ENCODE results near the gene NECAP2.
"Not testable (repeated sequence)": the region's sequence is repeated elsewhere in the genome, so short reads cannot be mapped to it uniquely, and the experiment has no call there.

Gene NECAP2

GRCh38 chr1:16461681-16462080 lies 21.2 kb downstream of the NECAP2 start:
- DNase-seq: no peak

GRCh38 chr1:16462773-16463330 lies 22.3 kb downstream of the NECAP2 start:
- DNase-seq: no peak

- no peak for DNase-seq
These were observed 24.5 kb downstream of the NECAP2 start for GRCh38 chr1:16464917-16465625.

DNA sequence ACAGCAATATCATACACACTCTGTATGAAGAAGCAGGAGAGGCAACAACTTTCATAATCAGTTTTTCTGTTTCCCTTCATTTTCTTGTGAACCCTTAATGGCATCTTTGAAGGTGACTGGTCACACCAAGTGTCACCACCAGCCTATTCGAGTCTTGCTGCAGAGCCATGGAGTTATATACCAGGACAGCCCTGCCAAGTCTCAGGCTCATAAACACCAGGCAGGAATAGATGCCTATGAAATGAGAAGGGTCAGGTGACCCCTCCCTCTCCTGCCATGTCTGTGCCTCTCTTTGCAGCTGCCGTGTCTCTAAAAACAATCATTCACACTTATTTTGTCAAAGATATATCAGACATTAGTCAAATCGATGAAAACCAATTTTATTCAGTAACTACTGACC lies 28.0 kb downstream of the NECAP2 start:
- DNase-seq: no peak

- DNase-seq: no peak
These were observed 33.8 kb downstream of the NECAP2 start for GRCh38 chr1:16474166-16474800.

GRCh38 chr1:16474891-16475290 lies 34.4 kb downstream of the NECAP2 start:
- not testable (repeated sequence) for DNase-seq

- DNase-seq: not testable (repeated sequence)
These were observed 35.5 kb downstream of the NECAP2 start for GRCh38 chr1:16475771-16476770.

- no peak for DNase-seq
These were observed 37.6 kb downstream of the NECAP2 start for GRCh38 chr1:16478091-16478490.

DNA sequence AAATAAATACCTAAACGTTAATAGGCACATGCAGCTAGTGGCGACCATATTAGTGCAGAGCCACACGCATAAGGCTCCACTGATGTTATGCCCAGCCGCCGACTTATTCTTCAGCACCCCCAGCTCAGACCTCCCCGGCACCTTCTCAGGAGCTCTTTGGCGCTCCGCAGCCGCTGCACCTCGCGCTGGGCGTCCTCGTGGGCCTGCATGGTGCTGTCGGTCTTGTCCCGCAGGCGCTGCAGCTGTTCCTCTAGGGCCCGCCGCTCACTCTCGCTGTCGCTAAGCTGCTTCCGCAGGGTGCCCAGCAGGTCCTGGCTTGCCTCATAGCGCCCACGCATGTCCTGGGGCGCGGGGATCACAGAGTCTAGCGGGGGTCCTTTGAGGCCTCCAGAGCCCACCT lies 42.6 kb downstream of the NECAP2 start:
- not testable (repeated sequence) for DNase-seq

DNA sequence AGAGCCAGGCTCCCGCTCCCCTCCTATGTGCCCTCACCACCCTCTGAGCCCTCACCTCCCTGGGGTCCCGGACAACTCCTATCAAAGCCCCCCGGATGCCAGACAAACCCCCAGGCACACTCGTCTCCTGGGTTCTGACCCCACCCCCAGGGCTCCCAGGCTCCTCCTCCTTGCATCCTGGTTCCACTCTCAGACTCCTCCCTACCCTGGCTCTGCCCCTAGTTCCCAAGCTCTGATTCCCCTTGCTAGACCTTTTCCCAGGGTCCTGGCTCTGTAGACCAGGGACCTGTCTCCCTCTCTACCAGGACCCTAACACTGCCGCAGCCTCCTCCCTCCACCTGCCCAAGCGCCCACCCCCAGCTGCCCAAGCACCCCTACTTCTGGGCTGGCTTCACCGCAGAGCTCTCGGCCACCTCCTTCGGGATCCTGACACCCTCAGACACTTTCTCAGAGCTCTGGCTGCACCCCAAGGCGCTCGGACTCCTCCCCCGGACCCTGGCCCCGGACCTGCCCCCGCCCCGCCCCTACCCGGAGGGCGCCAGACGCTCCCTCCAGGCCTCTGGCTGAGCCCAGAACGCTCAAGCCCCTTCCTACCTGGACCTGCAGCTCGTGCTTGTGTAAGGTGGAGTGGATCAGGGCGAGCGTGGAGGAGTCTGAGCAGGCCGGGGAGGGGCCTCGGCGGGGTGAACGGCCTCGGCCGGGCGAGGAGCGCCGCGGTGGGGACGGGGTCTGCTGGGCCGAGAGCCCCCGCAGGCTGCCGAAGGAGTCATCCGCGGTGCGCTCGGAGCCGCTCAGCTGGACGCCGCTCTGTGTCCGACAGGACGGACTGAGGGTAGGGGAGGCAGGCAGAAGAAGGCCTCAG lies 43.3 kb downstream of the NECAP2 start:
- not testable (repeated sequence) for DNase-seq

DNA sequence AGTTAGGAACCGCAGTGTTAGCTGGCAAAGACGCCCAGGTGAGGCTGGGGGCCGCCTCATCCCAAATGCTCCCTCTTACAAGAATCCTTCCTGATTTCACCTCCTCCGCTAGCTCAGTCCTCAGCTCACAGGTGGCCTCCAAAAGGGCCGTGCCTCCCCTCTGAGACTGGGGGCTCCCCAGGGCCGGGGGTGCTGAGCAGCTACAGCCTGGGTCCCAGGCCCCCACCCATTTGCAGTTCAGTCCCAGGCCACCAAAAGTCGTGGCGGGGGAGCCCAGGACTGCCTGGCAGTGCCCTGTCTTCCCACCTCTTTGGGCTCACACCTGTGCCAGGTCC lies 43.9 kb downstream of the NECAP2 start:
- DNase-seq: no peak

- no peak for DNase-seq
These were observed 44.4 kb downstream of the NECAP2 start for GRCh38 chr1:16484931-16485330.

- not testable (repeated sequence) for DNase-seq
These were observed 45.8 kb downstream of the NECAP2 start for GRCh38 chr1:16486316-16486715.

GRCh38 chr1:16487011-16487410 lies 46.5 kb downstream of the NECAP2 start:
- DNase-seq: not testable (repeated sequence)

DNA sequence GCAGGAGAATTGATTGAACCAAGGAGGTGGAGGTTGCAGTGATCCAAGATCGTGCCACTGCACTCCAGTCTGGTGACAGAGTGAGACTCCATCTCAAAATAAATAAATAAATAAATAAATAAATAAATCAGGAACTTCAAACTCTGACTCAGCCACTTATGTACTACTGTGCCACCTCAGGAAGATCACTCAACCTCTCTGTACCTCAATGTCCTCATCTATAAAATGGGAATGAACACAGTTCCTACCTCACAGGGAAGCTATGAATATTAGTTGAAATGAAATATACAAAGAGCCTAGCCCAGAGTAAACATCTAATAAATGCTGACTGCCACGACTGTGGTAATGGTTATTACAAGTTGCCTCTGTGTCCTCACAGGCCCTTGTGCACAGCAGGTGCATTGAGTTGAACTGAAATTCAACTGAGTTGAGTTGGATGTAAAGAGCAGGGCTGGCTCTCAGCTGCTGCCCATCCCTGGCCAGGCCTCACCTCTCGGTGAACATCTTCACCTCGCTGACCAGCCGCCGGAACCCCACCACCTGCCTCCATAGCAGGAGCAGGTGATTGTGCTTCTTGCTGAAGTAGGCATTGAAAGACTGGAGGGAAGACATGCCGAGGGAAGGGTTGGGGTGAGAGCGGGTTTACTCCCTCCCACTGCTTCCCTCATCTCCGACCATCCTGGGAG lies 48.8 kb downstream of the NECAP2 start:
- DNase-seq: not testable (repeated sequence)

DNA sequence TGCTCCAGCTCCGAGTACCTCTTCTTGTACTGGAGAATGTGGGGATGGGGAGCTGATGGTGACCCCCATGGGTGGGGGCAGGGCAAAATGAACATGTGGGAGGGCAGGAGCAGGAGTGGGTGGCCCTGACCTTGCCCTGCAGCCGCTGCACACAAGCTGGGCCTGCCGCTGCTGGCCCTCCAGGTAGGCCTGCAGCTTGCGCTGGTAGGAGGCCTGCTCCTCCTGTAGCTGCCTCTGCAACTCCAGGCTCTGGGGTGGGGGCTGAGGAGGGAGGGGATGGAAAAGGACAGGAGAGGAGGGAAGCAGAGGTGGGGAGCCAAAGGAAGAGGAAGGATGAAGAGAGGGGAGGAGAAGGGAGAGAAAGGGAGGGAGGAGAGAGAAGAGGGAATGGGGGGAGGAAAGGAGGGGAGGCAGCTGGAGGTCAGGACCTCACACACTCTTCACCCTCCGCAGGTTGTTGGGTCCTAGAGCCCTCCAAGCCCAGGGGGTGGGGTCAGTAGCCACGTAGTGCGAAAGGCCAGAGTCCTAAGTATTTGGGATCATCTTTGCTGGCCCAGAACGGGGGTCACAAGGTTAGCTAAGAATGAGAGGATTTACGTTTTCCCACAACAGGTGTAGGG lies 50.6 kb downstream of the NECAP2 start:
- no peak for DNase-seq

- DNase-seq: not testable (repeated sequence)
These were observed 52.4 kb downstream of the NECAP2 start for GRCh38 chr1:16492937-16493336.

DNA sequence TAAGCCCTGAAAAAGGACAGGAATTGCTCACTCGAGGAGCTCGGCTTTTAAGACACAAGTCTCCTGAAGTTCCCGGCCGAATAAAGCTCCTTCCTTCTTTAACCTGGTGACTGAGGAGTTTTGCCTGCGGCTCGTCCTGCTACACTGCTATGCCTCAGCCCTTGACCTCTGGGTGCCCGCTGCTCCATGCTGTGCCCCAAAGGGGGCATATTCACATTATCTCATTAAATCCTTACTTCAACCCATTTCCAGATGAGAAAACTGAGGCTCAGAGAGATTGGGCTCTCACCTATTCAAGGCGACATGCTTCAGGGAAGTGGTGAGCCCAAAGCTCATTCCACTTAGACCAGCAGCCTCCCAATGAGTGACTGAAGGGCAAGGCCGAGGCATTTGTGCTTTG lies 53.2 kb downstream of the NECAP2 start:
- not testable (repeated sequence) for DNase-seq

DNA sequence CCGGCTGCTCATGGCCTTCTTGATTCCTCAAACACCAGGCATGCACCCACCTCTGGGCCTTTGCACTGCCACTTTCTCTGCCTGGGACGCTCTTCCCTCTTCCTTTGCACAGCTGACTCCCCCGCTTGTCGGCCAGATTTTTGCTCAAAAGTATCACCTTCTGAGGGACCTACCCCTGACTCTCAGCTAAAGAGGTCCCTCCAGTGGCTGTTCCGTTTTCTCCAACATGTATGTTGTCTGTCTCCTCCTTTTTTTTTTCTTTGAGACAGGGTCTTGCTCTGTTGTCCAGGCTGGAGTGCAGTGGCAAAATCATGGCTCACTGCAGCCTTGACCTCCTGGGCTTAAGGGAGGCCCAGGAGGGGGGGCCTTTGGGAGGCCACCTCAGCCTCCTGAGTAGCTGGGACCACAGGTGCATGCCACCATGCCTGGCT lies 57.0 kb downstream of the NECAP2 start:
- DNase-seq: not testable (repeated sequence)

GRCh38 chr1:16498047-16498446 lies 57.5 kb downstream of the NECAP2 start:
- DNase-seq: not testable (repeated sequence)
